Upper lobe of left lung (tissue), 6 donors: ENCODE measurements around the gene IRF3. TPM values are rescaled to one million over a fixed set of nuclear protein-coding genes. Genes with fewer than 3 reads are reported as not detected.

Experiments
- ATAC-seq, 2 donors: fragments of 200-7000 bp; cut with Tn5 transposase; one replicate each; pipeline ENCODE4 v1.9.1; 2022; ENCODE audit warnings: mild to moderate bottlenecking in 2 of 2, moderate library complexity in 2 of 2; ENCODE audit not compliant: low FRiP score in 2 of 2
- DNase-seq, 2 donors: peaks; one replicate each; pipeline ENCODE4 v3.0.0-alpha.2; 2019 to 2020
- H3K27ac ChIP-seq, 4 donors: fragments of 200-600 bp; sonication (generic); one replicate each; pipeline ENCODE4 v1.5.1; 2016 to 2019
- H3K27me3 ChIP-seq, 4 donors: fragments of 200-600 bp; sonication (generic); one replicate each; pipeline ENCODE4 v1.5.1; 2017 to 2019
- H3K36me3 ChIP-seq, 4 donors: fragments of 200-600 bp; sonication (generic); one replicate each; pipeline ENCODE4 v1.5.1; 2016 to 2019
- H3K4me1 ChIP-seq, 4 donors: fragments of 200-600 bp; sonication (generic); one replicate each; pipeline ENCODE4 v1.5.1; 2018 to 2019
- H3K4me3 ChIP-seq, 4 donors: fragments of 200-600 bp; sonication (generic); one replicate each; pipeline ENCODE4 v1.5.1; 2017 to 2019; ENCODE audit warnings: mild to moderate bottlenecking in 2 of 4, moderate library complexity in 1 of 4
- H3K9me3 ChIP-seq, 4 donors: fragments of 200-600 bp; sonication (generic); one replicate each; pipeline ENCODE4 v1.5.1; 2018 to 2019
- EP300 ChIP-seq, 4 donors: sonication (generic); formaldehyde crosslinking; IDR thresholded peaks; one replicate each; pipeline ENCODE4 v1.5.1; 2017; ENCODE audit warnings: antibody characterized with exemption in 4 of 4, control low read depth in 2 of 4
- POLR2A ChIP-seq, 4 donors: fragments of 450-650 bp; IDR thresholded peaks; one replicate each; pipeline ENCODE4 v1.5.1; 2016 to 2017; ENCODE audit warnings: antibody characterized with exemption in 4 of 4, mild to moderate bottlenecking in 2 of 4
- POLR2AphosphoS5 ChIP-seq, 2 donors: sonication (generic); formaldehyde crosslinking; IDR thresholded peaks; one replicate each; pipeline ENCODE4 v1.5.1; 2017; ENCODE audit warnings: antibody characterized with exemption in 2 of 2
- WGBS, 2 donors: methylation state at CpG; one replicate each; pipeline ENCODE4 v1.1.5; 2017 to 2018; 5-methylcytosine and 5-hydroxymethylcytosine counted together
- total RNA-seq, 6 donors: library from RNA; depleted of rRNA in 4 of 6; stranded (reverse); fragments of >200 nt in 4 of 6; gene quantifications; one replicate each; pipeline versions ENCODE4 v1.1.0 to v1.2.1, GENCODE V29; 2016 to 2021
- TF ChIP-seq, protein P1 (sequence below), 6 experiments: fragments of 450-650 bp in 4 of 6; fragments of 200-600 bp in 2 of 6; sonication (generic) in 2 of 6; IDR thresholded peaks; one replicate each; pipeline ENCODE4 v1.5.1; 2016 to 2019; ENCODE audit warnings: antibody characterized with exemption in 6 of 6
- donor health status: DM: no; HTN: no; CAD: no; lungs with moderate emphysema.
- donor health status: DM: no; HTN: yes; CAD: no; lungs with severe emphysema.

Gene IRF3
- total RNA-seq, 6 donors from 2014 or later = 50.5 to 210 (median 99.1) TPM

DNA sequence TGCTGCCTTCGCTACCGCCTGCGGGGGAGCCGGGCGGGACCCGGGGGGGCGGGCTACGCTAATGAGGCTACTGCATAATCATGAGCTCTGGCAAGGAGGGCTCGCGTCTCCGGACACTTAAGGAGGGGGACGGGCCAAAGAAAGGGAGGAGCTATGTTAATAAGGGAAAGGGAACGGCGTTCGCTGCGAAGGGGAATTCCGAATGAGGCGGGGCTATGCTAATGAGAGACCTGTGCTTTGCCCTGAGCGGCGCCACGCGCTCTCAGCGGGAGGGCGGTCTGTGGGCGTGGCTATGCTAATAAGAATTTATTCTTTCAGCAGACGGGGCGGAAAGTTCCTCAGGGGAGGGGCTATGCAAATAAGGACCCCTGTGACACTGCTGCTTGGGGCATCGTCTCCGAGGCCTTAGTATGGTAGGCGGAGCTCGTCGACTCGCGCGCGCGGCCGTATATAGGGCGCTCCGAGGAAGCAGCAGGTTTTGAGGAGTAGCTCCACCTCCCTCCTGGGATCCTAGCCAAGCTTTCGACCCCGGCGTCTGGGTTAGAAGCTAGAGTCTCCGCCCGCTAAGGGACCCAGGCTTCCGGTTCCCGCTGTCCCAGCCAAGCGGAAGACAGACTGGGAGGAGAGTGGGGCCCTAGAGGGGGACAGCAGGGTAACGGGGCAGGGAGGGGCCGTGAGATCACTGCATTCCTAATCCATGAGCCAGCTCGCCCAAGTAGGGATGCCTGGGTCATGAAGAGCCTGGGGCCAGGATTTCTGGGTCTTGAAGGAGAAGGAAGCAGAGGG, 25.4 kb downstream of the IRF3 start, which contains the start of gene RRAS:
Gene RRAS (minus strand): TSS at position 31 of the 786 bp plus-strand sequence. CDS start 45 bp downstream, outside the sequence.
- Histone ChIP-seq H3K9me3 (no peaks in the 10 kb centered on the region), H3K27me3 (no peaks in the 10 kb centered on the region), H3K36me3 (peaks cover 0 to 19% (median 3%) of the 10 kb centered on the region in 4 donors), H3K27ac (peak within 1 kb of the TSS; percentile 95 to 100 (median 100)), H3K4me1 (peaks cover 47 to 84% (median 63%) of the 10 kb centered on the region in 4 donors), H3K4me3 (peak within 1 kb of the TSS; percentile 60 to 98 (median 82))
- ATAC-seq (peak; percentile 79 to 92), DNase-seq (peak; percentile 98 to 100)
- TF ChIP-seq, protein P1, sequence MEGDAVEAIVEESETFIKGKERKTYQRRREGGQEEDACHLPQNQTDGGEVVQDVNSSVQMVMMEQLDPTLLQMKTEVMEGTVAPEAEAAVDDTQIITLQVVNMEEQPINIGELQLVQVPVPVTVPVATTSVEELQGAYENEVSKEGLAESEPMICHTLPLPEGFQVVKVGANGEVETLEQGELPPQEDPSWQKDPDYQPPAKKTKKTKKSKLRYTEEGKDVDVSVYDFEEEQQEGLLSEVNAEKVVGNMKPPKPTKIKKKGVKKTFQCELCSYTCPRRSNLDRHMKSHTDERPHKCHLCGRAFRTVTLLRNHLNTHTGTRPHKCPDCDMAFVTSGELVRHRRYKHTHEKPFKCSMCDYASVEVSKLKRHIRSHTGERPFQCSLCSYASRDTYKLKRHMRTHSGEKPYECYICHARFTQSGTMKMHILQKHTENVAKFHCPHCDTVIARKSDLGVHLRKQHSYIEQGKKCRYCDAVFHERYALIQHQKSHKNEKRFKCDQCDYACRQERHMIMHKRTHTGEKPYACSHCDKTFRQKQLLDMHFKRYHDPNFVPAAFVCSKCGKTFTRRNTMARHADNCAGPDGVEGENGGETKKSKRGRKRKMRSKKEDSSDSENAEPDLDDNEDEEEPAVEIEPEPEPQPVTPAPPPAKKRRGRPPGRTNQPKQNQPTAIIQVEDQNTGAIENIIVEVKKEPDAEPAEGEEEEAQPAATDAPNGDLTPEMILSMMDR (IDR thresholded peaks at IDR 0.05) = peak in 1 of 6 experiments; percentile 21
- TF ChIP-seq POLR2AphosphoS5 (IDR thresholded peaks at IDR 0.05) (peak; percentile 94 to 96), POLR2A (IDR thresholded peaks at IDR 0.05) (peak; percentile 66 to 97 (median 85)), EP300 (IDR thresholded peaks at IDR 0.05) (peak in 2 of 4 donors; percentile 80 to 94)
- 0 to 1% methylated on average over 29 to 50 of the region's 51 CpGs for WGBS, 2 donors

DNA sequence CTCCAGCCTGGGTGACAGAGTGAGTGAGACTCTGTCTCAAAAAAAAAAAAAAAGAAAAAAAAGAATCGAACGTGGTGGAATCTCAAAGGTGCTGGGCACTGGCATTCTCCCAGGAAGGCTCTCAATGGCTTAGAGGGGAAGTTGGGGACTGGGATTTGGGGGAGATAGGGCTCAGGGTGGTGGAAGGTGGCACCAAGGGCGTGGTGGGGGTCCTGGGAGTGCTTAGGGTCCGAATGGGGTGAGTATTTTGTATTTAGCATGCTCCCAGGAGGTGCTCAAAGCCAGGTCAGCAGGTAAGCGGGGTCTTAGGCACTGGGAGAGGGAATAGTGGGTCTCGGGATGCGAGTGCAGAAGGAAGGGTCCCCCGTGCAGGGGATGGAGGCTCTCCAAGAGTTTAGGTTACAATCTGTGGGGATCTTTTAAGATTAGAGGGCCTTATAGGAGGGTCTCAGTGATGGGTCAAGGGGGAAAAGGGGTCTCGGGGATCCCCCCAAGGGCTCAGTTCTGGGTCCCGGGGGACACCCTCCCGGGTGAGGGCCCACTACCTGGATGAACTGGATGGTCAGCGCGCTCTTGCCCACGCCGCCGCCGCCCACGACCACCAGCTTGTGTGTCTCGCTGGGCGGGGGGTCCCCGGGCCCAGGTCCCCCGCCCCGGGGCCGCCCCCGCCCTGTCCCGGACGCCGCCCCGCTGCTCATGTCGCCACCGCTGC, 26.1 kb downstream of the IRF3 start:
- H3K36me3 ChIP-seq = peaks cover 0 to 21% (median 5%) of the 10 kb centered on the region in 4 donors
- peak overlapping the region; percentile 95 to 100 (median 100) for H3K27ac ChIP-seq
- no peaks in the 10 kb centered on the region for H3K27me3 ChIP-seq
- peak overlapping the region; percentile 60 to 98 (median 82) for H3K4me3 ChIP-seq
- no peaks in the 10 kb centered on the region for H3K9me3 ChIP-seq
- WGBS, 2 donors = 8% methylated on average over 11 to 12 of the region's 31 CpGs
- TF ChIP-seq POLR2AphosphoS5 (IDR thresholded peaks at IDR 0.05) (peak in 1 of 2 donors; percentile 63), POLR2A (IDR thresholded peaks at IDR 0.05) (peak in 1 of 4 donors; percentile 48), EP300 (IDR thresholded peaks at IDR 0.05) (no peak)
- TF ChIP-seq, protein P1 (IDR thresholded peaks at IDR 0.05) = no peak
- H3K4me1 ChIP-seq = peaks cover 50 to 84% (median 64%) of the 10 kb centered on the region in 4 donors
- no peak for ATAC-seq
- DNase-seq = no peak

DNA sequence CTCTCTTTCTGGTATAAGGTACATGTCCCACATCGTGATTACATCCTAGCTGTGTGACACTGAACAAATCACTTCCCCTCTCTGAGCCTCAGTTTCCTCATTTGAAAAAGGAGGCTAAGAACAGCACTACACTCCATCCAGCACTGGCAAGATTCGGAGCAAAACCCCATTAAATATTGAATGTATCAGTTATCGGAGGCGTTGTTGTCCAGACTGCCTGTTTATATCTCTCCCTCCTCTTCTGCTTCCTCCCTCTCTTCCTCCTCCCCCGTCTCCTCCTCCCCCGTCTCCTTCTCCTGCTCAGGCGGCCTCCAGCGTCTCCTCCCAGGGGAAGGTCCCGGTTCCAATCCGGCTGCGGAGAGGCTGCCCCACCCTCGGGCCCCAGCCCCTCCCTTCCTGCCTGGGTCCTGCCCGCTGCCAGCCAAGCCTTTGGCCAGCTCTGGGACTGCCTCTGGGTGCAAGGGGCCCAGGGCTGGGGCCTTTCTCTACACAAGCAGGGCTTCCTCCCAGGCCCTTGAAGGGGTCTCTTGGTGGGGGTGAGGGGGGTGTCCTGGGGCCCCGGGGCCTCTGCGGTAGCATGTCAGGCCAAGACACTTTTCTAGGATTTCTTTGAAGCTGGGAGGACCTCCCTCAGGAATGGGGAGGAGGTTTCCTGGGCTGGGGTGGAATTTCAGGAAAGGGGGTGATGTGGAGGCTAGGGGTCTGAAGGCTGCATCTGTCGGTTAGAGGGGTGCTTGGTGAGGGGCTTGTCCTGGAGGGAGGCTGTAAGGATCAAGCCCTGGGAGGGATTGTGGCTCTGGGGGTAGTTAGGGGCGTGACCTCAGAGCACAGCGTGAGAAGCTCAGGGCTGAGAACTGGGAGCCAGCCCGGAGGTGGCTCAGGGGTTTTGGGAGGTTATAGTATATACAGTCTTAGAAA, 27.6 kb downstream of the IRF3 start:
- Histone ChIP-seq H3K36me3 (peaks cover 0 to 21% (median 5%) of the 10 kb centered on the region in 4 donors), H3K4me3 (peak overlapping the region; percentile 60 to 98 (median 82)), H3K27me3 (no peaks in the 10 kb centered on the region), H3K9me3 (no peaks in the 10 kb centered on the region), H3K27ac (peak overlapping the region; percentile 95 to 100 (median 100)), H3K4me1 (peaks cover 49 to 83% (median 58%) of the 10 kb centered on the region in 4 donors)
- TF ChIP-seq POLR2A (IDR thresholded peaks at IDR 0.05) (peak in 2 of 4 donors; percentile 17 to 49), POLR2AphosphoS5 (IDR thresholded peaks at IDR 0.05) (peak in 1 of 2 donors; percentile 82), EP300 (IDR thresholded peaks at IDR 0.05) (no peak)
- TF ChIP-seq, protein P1 (IDR thresholded peaks at IDR 0.05) = no peak
- DNase-seq (peak; percentile 90), ATAC-seq (peak in 1 of 2 donors; percentile 16)
- 3 to 7% methylated on average over 17 to 19 of the region's 19 CpGs for WGBS, 2 donors

DNA sequence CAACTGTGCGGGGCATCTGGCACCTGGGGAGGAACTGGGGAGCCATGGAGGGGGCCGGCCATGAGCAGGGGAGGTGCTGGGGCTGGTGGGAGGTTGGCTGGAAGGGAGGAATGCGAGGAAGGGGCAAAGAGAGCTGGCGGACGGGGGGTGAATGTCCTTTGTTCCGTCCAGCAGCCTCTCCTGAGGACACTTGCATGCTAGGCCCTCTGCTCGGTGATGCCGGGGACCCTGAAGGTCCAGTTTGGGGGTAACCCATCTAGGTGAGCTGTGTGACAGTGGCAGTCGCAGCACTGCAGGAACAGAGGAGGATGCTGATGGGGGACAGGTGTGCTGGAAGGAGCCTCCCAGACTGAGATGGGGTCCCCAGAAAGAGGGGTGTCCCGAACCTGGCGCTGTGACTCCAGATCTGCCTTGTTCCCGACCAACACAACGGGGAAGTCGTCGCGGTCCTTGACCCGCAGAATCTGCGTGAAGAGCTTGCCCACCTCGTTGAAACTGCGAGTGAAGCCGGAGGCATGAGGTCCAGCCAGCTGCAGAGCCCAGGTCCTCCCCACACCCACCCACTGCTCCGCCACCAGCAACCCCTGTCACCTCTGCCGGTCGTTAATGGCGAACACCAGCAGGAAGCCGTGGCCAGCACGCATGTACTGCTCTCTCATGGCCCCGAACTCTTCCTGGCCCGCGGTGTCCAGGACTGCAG, 29.3 kb downstream of the IRF3 start:
- peaks cover 0 to 21% (median 5%) of the 10 kb centered on the region in 4 donors for H3K36me3 ChIP-seq
- H3K4me3 ChIP-seq = no peak overlapping the region
- no peaks in the 10 kb centered on the region for H3K9me3 ChIP-seq
- H3K27me3 ChIP-seq = no peaks in the 10 kb centered on the region
- TF ChIP-seq, protein P1 (IDR thresholded peaks at IDR 0.05) = no peak
- no peak for TF ChIP-seq EP300 (IDR thresholded peaks at IDR 0.05)
- TF ChIP-seq POLR2A (IDR thresholded peaks at IDR 0.05) = no peak
- no peak for TF ChIP-seq POLR2AphosphoS5 (IDR thresholded peaks at IDR 0.05)
- peak in 1 of 2 donors; percentile 67 for DNase-seq
- WGBS, 2 donors = 79 to 85% methylated on average over 18 to 26 of the region's 30 CpGs
- H3K27ac ChIP-seq = peak overlapping the region; percentile 35 to 100 (median 75)
- no peak for ATAC-seq
- peaks cover 53 to 83% (median 56%) of the 10 kb centered on the region in 4 donors for H3K4me1 ChIP-seq
